Measurements from ENCODE around the gene TP53TG3F.
"Not testable (repeated sequence)": the region's sequence is repeated elsewhere in the genome, so short reads cannot be mapped to it uniquely, and the experiment has no call there.

Gene TP53TG3F

GRCh38 chr16:33459312-33459711, at the start of gene TP53TG3F:
TP53TG3F (plus strand) TSS chr16:33459612; CDS start chr16:33459680, 68 bp downstream.
- DNase-seq, result not testable (repeated sequence)

- not testable (repeated sequence) for DNase-seq
Observed at GRCh38 chr16:33491611-33492010, 32.2 kb downstream of the TP53TG3F start.

GRCh38 chr16:33507231-33507630, 47.8 kb downstream of the TP53TG3F start:
- DNase-seq, result not testable (repeated sequence)

GRCh38 chr16:33509070-33509469, 49.7 kb downstream of the TP53TG3F start:
- DNase-seq, result not testable (repeated sequence)

GRCh38 chr16:33509906-33510305, 50.5 kb downstream of the TP53TG3F start:
- not testable (repeated sequence) for DNase-seq

Data from GDM1 (cell line).